ENCODE results near the gene NFIA.
A peak's percentile ranks its signal among the peaks of the same experiment; 100 is the strongest.

The NFIA gene

GRCh38 chr1:61082311-61083012, at the start of gene NFIA:
Gene NFIA (plus strand): TSS chr1:61082561.
- Mint-ChIP-seq H3K36me3 (ENCODE audit: low read depth) (peaks cover 6% of the 10 kb centered on the region), H3K27ac (peak within 1 kb of the TSS; percentile 88 to 100 (median 99)), H3K27me3 (ENCODE audit: low read depth) (peaks cover 33% of the 10 kb centered on the region), H3K4me1 (peaks cover 70% of the 10 kb centered on the region), H3K4me3 (peak within 1 kb of the TSS; percentile 97 to 99 (median 98)), H3K9me3 (no peaks in the 10 kb centered on the region)
- no peak for TF ChIP-seq CTCF (IDR thresholded peaks at IDR 0.05; ENCODE audit: unreplicated experiment in 3 of 3)

GRCh38 chr1:61035880-61036279, 46.5 kb upstream of the NFIA start:
- Mint-ChIP-seq H3K4me3 (no peak overlapping the region), H3K36me3 (ENCODE audit: low read depth) (no peaks in the 10 kb centered on the region), H3K9me3 (peaks cover 7% of the 10 kb centered on the region)

GRCh38 chr1:61042466-61043009, 39.8 kb upstream of the NFIA start:
- peaks cover 5% of the 10 kb centered on the region for H3K9me3 Mint-ChIP-seq

More at GRCh38 chr1:61035880-61036279, 46.5 kb upstream of the NFIA start:
- H3K27ac Mint-ChIP-seq: no peak overlapping the region
- no peaks in the 10 kb centered on the region for H3K4me1 Mint-ChIP-seq
- H3K27me3 Mint-ChIP-seq (ENCODE audit: low read depth): peaks cover 3% of the 10 kb centered on the region
- TF ChIP-seq CTCF (IDR thresholded peaks at IDR 0.05; ENCODE audit: unreplicated experiment in 3 of 3): no peak

GRCh38 chr1:61043010-61043820, 39.1 kb upstream of the NFIA start:
- Mint-ChIP-seq H3K4me1 (peaks cover 8% of the 10 kb centered on the region), H3K27ac (peak overlapping the region; percentile 15 to 83 (median 78)), H3K4me3 (peak overlapping the region; percentile 76 to 80 (median 78)), H3K27me3 (ENCODE audit: low read depth) (peaks cover 19% of the 10 kb centered on the region), H3K36me3 (ENCODE audit: low read depth) (no peaks in the 10 kb centered on the region), H3K9me3 (peaks cover under 1% of the 10 kb centered on the region)
- TF ChIP-seq CTCF (IDR thresholded peaks at IDR 0.05; ENCODE audit: unreplicated experiment in 3 of 3): peak; percentile 84 to 91 (median 89)

More at GRCh38 chr1:61042466-61043009, 39.8 kb upstream of the NFIA start:
- Mint-ChIP-seq H3K4me3 (peak overlapping the region; percentile 76 to 80 (median 78)), H3K27ac (peak overlapping the region in 2 of 3 experiments; percentile 44 to 75), H3K27me3 (ENCODE audit: low read depth) (peaks cover 19% of the 10 kb centered on the region), H3K36me3 (ENCODE audit: low read depth) (no peaks in the 10 kb centered on the region), H3K4me1 (peaks cover 8% of the 10 kb centered on the region)
- TF ChIP-seq CTCF (IDR thresholded peaks at IDR 0.05; ENCODE audit: unreplicated experiment in 3 of 3): no peak

GRCh38 chr1:61046434-61046833, 35.9 kb upstream of the NFIA start:
- Mint-ChIP-seq H3K9me3 (no peaks in the 10 kb centered on the region), H3K27ac (no peak overlapping the region), H3K4me3 (no peak overlapping the region), H3K27me3 (ENCODE audit: low read depth) (peaks cover 21% of the 10 kb centered on the region), H3K4me1 (peaks cover 13% of the 10 kb centered on the region), H3K36me3 (ENCODE audit: low read depth) (no peaks in the 10 kb centered on the region)
- TF ChIP-seq CTCF (IDR thresholded peaks at IDR 0.05; ENCODE audit: unreplicated experiment in 3 of 3): no peak

All from nephron (organoid).